DOHH2 (cell line): Measurements from ENCODE around the gene CRMP1.

Experiments
- H3F3A ChIP-seq: fragments of 200-600 bp; sonication (generic), shearing (Covaris generic); 2 replicates; pipeline ENCODE4 v1.6.0; 2016; ENCODE audit warnings: antibody characterized with exemption, mild to moderate bottlenecking; ENCODE audit not compliant: control insufficient read depth, insufficient read depth
- H3K27ac ChIP-seq: fragments of 200-600 bp; sonication (generic); 2 replicates; pipeline ENCODE4 v1.5.1; 2014; ENCODE audit warnings: low read depth, mild to moderate bottlenecking, low read length, moderate library complexity
- H3K27me3 ChIP-seq: fragments of 200-600 bp; sonication (generic); 2 replicates; pipeline ENCODE4 v1.6.1; 2014; ENCODE audit warnings: mild to moderate bottlenecking, low read length, mixed read lengths; ENCODE audit not compliant: control insufficient read depth
- H3K36me3 ChIP-seq: fragments of 200-600 bp; sonication (generic); 2 replicates; pipeline ENCODE4 v1.6.1; 2014; ENCODE audit warnings: mild to moderate bottlenecking, low read length, moderate library complexity, mixed read lengths; ENCODE audit not compliant: control insufficient read depth
- H3K4me1 ChIP-seq: fragments of 200-600 bp; sonication (generic); 2 replicates; pipeline ENCODE4 v1.6.1; 2014; ENCODE audit warnings: mild to moderate bottlenecking, low read length, mixed read lengths; ENCODE audit not compliant: control insufficient read depth
- H3K4me2 ChIP-seq: fragments of 200-600 bp; sonication (generic); 2 replicates; pipeline ENCODE4 v1.6.0; 2014; ENCODE audit warnings: mild to moderate bottlenecking, low read length, moderate library complexity
- H3K4me3 ChIP-seq: fragments of 200-600 bp; sonication (generic); 2 replicates; pipeline ENCODE4 v1.5.1; 2014; ENCODE audit warnings: mild to moderate bottlenecking, low read length, mixed read lengths
- H3K79me2 ChIP-seq: fragments of 200-600 bp; sonication (generic); 2 replicates; pipeline ENCODE4 v1.6.1; 2014; ENCODE audit warnings: mild to moderate bottlenecking, low read length, mixed read lengths; ENCODE audit not compliant: control insufficient read depth
- H3K9me2 ChIP-seq: fragments of 200-600 bp; sonication (generic); replicated peaks from 2 replicates; pipeline ENCODE4 v1.6.1; 2014; ENCODE audit warnings: mild to moderate bottlenecking, low read length, mixed read lengths; ENCODE audit not compliant: control insufficient read depth
- H3K9me3 ChIP-seq: fragments of 200-600 bp; sonication (generic); 2 replicates; pipeline ENCODE4 v1.6.1; 2014; ENCODE audit warnings: antibody characterized with exemption, low read length, mixed read lengths; ENCODE audit not compliant: control insufficient read depth, insufficient read depth
- H4K20me1 ChIP-seq: fragments of 200-600 bp; sonication (generic); 2 replicates; pipeline ENCODE4 v1.6.0; 2014; ENCODE audit warnings: low read depth, mild to moderate bottlenecking, antibody characterized with exemption, low read length, moderate library complexity; ENCODE audit not compliant: control insufficient read depth, insufficient read depth
- CTCF ChIP-seq: fragments of 200-600 bp; sonication (generic); IDR thresholded peaks from one replicate; pipeline ENCODE4 v1.5.1; 2014; ENCODE audit warnings: antibody characterized with exemption, mild to moderate bottlenecking, low read depth, low read length; ENCODE audit not compliant: poor library complexity, severe bottlenecking
- EZH2phosphoT487 ChIP-seq: fragments of 200-600 bp; sonication (generic); IDR thresholded peaks from 2 replicates; pipeline ENCODE4 v1.6.1; 2017; ENCODE audit warnings: borderline replicate concordance, mild to moderate bottlenecking, antibody characterized with exemption, low read length, moderate library complexity, mixed read lengths

CRMP1 gene

GRCh38 chr4:5899396-5899795, 6.5 kb upstream of the CRMP1 start:
- Histone ChIP-seq H3F3A (no peaks in the 10 kb centered on the region), H3K4me2 (no peak overlapping the region), H3K9me3 (no peaks in the 10 kb centered on the region), H3K27me3 (no peaks in the 10 kb centered on the region; the same call in 1 of the 2 replicates), H3K79me2 (no peaks in the 10 kb centered on the region), H4K20me1 (no peaks in the 10 kb centered on the region), H3K4me3 (no peak overlapping the region), H3K36me3 (no peaks in the 10 kb centered on the region), H3K9me2 (no peaks in the 10 kb centered on the region), H3K4me1 (no peaks in the 10 kb centered on the region), H3K27ac (no peak overlapping the region)
- TF ChIP-seq CTCF = no peak
- TF ChIP-seq EZH2phosphoT487 = no peak

- TF ChIP-seq EZH2phosphoT487 (no peak), CTCF (no peak)
- Histone ChIP-seq H3K36me3 (no peaks in the 10 kb centered on the region), H3K4me2 (no peak overlapping the region), H3K27ac (no peak overlapping the region), H3K27me3 (no peaks in the 10 kb centered on the region; the same call in 1 of the 2 replicates), H3K4me3 (no peak overlapping the region), H3K9me2 (no peaks in the 10 kb centered on the region), H3K79me2 (no peaks in the 10 kb centered on the region), H3F3A (no peaks in the 10 kb centered on the region), H3K4me1 (no peaks in the 10 kb centered on the region), H3K9me3 (no peaks in the 10 kb centered on the region), H4K20me1 (no peaks in the 10 kb centered on the region)
Measured at GRCh38 chr4:5897674-5898073, 4.8 kb upstream of the CRMP1 start.

- TF ChIP-seq EZH2phosphoT487 (no peak), CTCF (no peak)
- Histone ChIP-seq H3F3A (no peaks in the 10 kb centered on the region), H4K20me1 (no peaks in the 10 kb centered on the region), H3K4me2 (no peak overlapping the region), H3K27me3 (no peaks in the 10 kb centered on the region; the same call in 1 of the 2 replicates), H3K79me2 (no peaks in the 10 kb centered on the region), H3K36me3 (no peaks in the 10 kb centered on the region), H3K9me3 (no peaks in the 10 kb centered on the region; the same call in 1 of the 2 replicates), H3K4me1 (no peaks in the 10 kb centered on the region), H3K4me3 (no peak overlapping the region), H3K9me2 (no peaks in the 10 kb centered on the region), H3K27ac (no peak overlapping the region)
Measured at GRCh38 chr4:5895287-5895686, 2.4 kb upstream of the CRMP1 start.
